Large intestine (tissue), 3 donors: ENCODE data around the gene CD300LD. TPM values are rescaled to one million over a fixed set of nuclear protein-coding genes. Genes with fewer than 3 reads are reported as not detected.

Experiments
- DNase-seq, 2 donors: peaks; one replicate each; pipeline versions ENCODE4 v3.0.0 to v3.0.0-alpha.2; 2013
- H3K27ac ChIP-seq: one replicate; pipeline ENCODE4 v1.5.1; 2013; ENCODE audit warnings: low read length
- H3K27me3 ChIP-seq: 2 replicates; pipeline ENCODE4 v1.6.1; 2013; ENCODE audit warnings: low read length; ENCODE audit not compliant: control insufficient read depth, insufficient read depth
- H3K36me3 ChIP-seq: 2 replicates; pipeline ENCODE4 v1.6.1; 2013; ENCODE audit warnings: low read length; ENCODE audit not compliant: control insufficient read depth, insufficient read depth
- H3K4me1 ChIP-seq: one replicate; pipeline ENCODE4 v1.6.1; 2013; ENCODE audit warnings: low read length; ENCODE audit not compliant: control insufficient read depth, insufficient read depth
- H3K4me3 ChIP-seq: one replicate; pipeline ENCODE4 v1.5.1; 2013; ENCODE audit warnings: low read length
- H3K9me3 ChIP-seq: one replicate; pipeline ENCODE4 v1.6.1; 2013; ENCODE audit warnings: mild to moderate bottlenecking, low read depth, low read length, moderate library complexity; ENCODE audit not compliant: control insufficient read depth
- WGBS: methylation state at CpG from one replicate; pipeline ENCODE4 v1.1.5; 2013; ENCODE audit warnings: low lambda C conversion rate; ENCODE audit not compliant: insufficient coverage; 5-methylcytosine and 5-hydroxymethylcytosine counted together
- polyA plus RNA-seq: library from polyadenylated mRNA; unstranded; fragments of 120-200 nt; gene quantifications from one replicate; pipeline ENCODE4 v1.2.1, GENCODE V29; 2013

Gene CD300LD
- polyA plus RNA-seq, 1 donor = not detected

- WGBS = no CpG with 5 or more reads among the region's 10 CpGs
- no peak within 1 kb of the TSS for H3K27ac ChIP-seq
- H3K4me1 ChIP-seq = no peaks in the 10 kb centered on the region
- no peak for DNase-seq
- no peaks in the 10 kb centered on the region for H3K36me3 ChIP-seq
- no peaks in the 10 kb centered on the region for H3K27me3 ChIP-seq
- H3K9me3 ChIP-seq = no peaks in the 10 kb centered on the region
- H3K4me3 ChIP-seq = no peak within 1 kb of the TSS
Observed at GRCh38 chr17:74531231-74531761, 60.8 kb downstream of the CD300LD start, which contains the start of gene CD300LB. Gene CD300LB (minus strand): TSS chr17:74531475. CDS start chr17:74531350, 125 bp downstream.

GRCh38 chr17:74530831-74531150, 61.3 kb downstream of the CD300LD start:
- no peak for DNase-seq
- H3K4me1 ChIP-seq = no peaks in the 10 kb centered on the region
- WGBS = 100% methylated on average over 1 of the region's 5 CpGs
- no peak overlapping the region for H3K4me3 ChIP-seq
- no peaks in the 10 kb centered on the region for H3K9me3 ChIP-seq
- H3K27me3 ChIP-seq = no peaks in the 10 kb centered on the region
- no peaks in the 10 kb centered on the region for H3K36me3 ChIP-seq
- no peak overlapping the region for H3K27ac ChIP-seq

Other genes with a start within 250 kb of the CD300LD start
- gene BTBD17, start 230.4 kb downstream of the CD300LD start, polyA plus RNA-seq = 1.1 TPM
- 0.97 TPM for gene GPR142, start 224.8 kb downstream of the CD300LD start, polyA plus RNA-seq
- 38.8 TPM for gene GPRC5C, start 160.2 kb downstream of the CD300LD start, polyA plus RNA-seq
- gene CD300A, start 125.6 kb downstream of the CD300LD start, polyA plus RNA-seq = 6.7 TPM
- gene CD300LB, start 60.8 kb downstream of the CD300LD start, polyA plus RNA-seq = 0.27 TPM
- gene CD300C, start 46.2 kb downstream of the CD300LD start, polyA plus RNA-seq = 0.99 TPM
- gene CD300H, start 24.8 kb downstream of the CD300LD start, polyA plus RNA-seq = 0.15 TPM
- 0.12 TPM for gene CD300E, start 31.5 kb upstream of the CD300LD start, polyA plus RNA-seq
- 2.2 TPM for gene CD300LF, start 120.6 kb upstream of the CD300LD start, polyA plus RNA-seq
- gene RAB37, start 145.0 kb upstream of the CD300LD start, polyA plus RNA-seq = 14.3 TPM
- 395 TPM for gene NHERF1, start 156.3 kb upstream of the CD300LD start, polyA plus RNA-seq
- gene NAT9, start 184.1 kb upstream of the CD300LD start, polyA plus RNA-seq = 34.2 TPM